Sigmoid colon (tissue), 4 donors: ENCODE measurements around the gene ADAP2.

Source experiments
- CTCF ChIP-seq, 4 experiments: fragments of 450-650 bp in 3 of 4; fragments of 200-600 bp in 1 of 4; IDR thresholded peaks; one replicate each; pipeline ENCODE4 v1.5.1; 2016 to 2019; ENCODE audit warnings: antibody characterized with exemption in 4 of 4, mild to moderate bottlenecking in 3 of 4, moderate library complexity in 2 of 4
- EP300 ChIP-seq, 4 donors: sonication (generic); formaldehyde crosslinking; IDR thresholded peaks; one replicate each; pipeline ENCODE4 v1.6.1; 2017; ENCODE audit warnings: antibody characterized with exemption in 4 of 4
- POLR2A ChIP-seq, 2 donors: fragments of 450-650 bp; IDR thresholded peaks; one replicate each; pipeline ENCODE4 v1.6.1; 2016; ENCODE audit warnings: antibody characterized with exemption in 2 of 2, mild to moderate bottlenecking in 2 of 2, moderate library complexity in 2 of 2

- TF ChIP-seq CTCF (IDR thresholded peaks at IDR 0.05) (no peak), POLR2A (IDR thresholded peaks at IDR 0.05) (no peak), EP300 (IDR thresholded peaks at IDR 0.05) (no peak)
Measured at GRCh38 chr17:30921544-30922196, at the start of gene ADAP2.
